SU-DHL-6 (cell line): ENCODE measurements around the gene PDE6C.

Experiments
- H2AFZ ChIP-seq: fragments of 200-600 bp; sonication (generic); 2 replicates; pipeline ENCODE4 v1.6.1; 2014; ENCODE audit warnings: low read depth, mild to moderate bottlenecking, moderate library complexity, mixed read lengths, antibody characterized with exemption, low read length; ENCODE audit not compliant: severe bottlenecking
- H3F3A ChIP-seq: fragments of 200-600 bp; shearing (Covaris generic); 2 replicates; pipeline ENCODE4 v1.6.0; 2016; ENCODE audit warnings: antibody characterized with exemption, mild to moderate bottlenecking; ENCODE audit not compliant: insufficient read depth
- H3K27ac ChIP-seq: fragments of 200-600 bp; sonication (generic); 2 replicates; pipeline ENCODE4 v1.5.1; 2016; ENCODE audit warnings: low read depth, mild to moderate bottlenecking, low read length, moderate library complexity, mixed read lengths
- H3K27me3 ChIP-seq: fragments of 200-600 bp; sonication (generic), shearing (Covaris generic); 2 replicates; pipeline ENCODE4 v1.6.0; 2014; ENCODE audit warnings: mild to moderate bottlenecking, low read length
- H3K36me3 ChIP-seq: fragments of 200-600 bp; sonication (generic); 2 replicates; pipeline ENCODE4 v1.6.1; 2014; ENCODE audit warnings: mild to moderate bottlenecking, low read length, mixed read lengths
- H3K4me2 ChIP-seq: fragments of 300-600, 200-600 bp; shearing (Covaris generic), sonication (generic); 2 replicates; pipeline ENCODE4 v1.6.0; 2014; ENCODE audit warnings: low read length, low read depth, mild to moderate bottlenecking; ENCODE audit not compliant: poor library complexity, severe bottlenecking
- H3K4me3 ChIP-seq: fragments of 200-600 bp; sonication (generic); 2 replicates; pipeline ENCODE4 v1.5.1; 2014; ENCODE audit warnings: antibody characterized with exemption, low read length, mild to moderate bottlenecking, mixed read lengths; ENCODE audit not compliant: insufficient read depth, poor library complexity, severe bottlenecking
- H3K79me2 ChIP-seq: fragments of 200-600 bp; sonication (generic); 2 replicates; pipeline ENCODE4 v1.6.1; 2014; ENCODE audit warnings: mild to moderate bottlenecking, low read length, moderate library complexity; ENCODE audit not compliant: insufficient read depth
- H3K9ac ChIP-seq: fragments of 200-600 bp; sonication (generic); 2 replicates; pipeline ENCODE4 v1.7.0; 2014; ENCODE audit warnings: mild to moderate bottlenecking, low read length
- H3K9me2 ChIP-seq: fragments of 200-600 bp; sonication (generic); replicated peaks from 2 replicates; pipeline ENCODE4 v1.6.1; 2014; ENCODE audit warnings: low read length; ENCODE audit not compliant: insufficient read depth
- H3K9me3 ChIP-seq: fragments of 200-600 bp; sonication (generic); 2 replicates; pipeline ENCODE4 v1.6.1; 2014; ENCODE audit warnings: low read length, mixed read lengths; ENCODE audit not compliant: insufficient read depth
- H4K20me1 ChIP-seq: fragments of 200-600 bp; sonication (generic); 2 replicates; pipeline ENCODE4 v1.6.1; 2014; ENCODE audit warnings: low read depth, mild to moderate bottlenecking, antibody characterized with exemption, low read length, moderate library complexity, mixed read lengths
- CTCF ChIP-seq: fragments of 200-600 bp; sonication (generic); IDR thresholded peaks from one replicate; pipeline ENCODE4 v1.5.1; 2017; ENCODE audit warnings: antibody characterized with exemption, mild to moderate bottlenecking, low read length, moderate library complexity; ENCODE audit not compliant: insufficient read depth, poor library complexity, severe bottlenecking
- EZH2phosphoT487 ChIP-seq: fragments of 200-600 bp; sonication (generic), shearing (Covaris generic); conservative IDR thresholded peaks from 2 replicates; pipeline ENCODE4 v1.6.1; 2018; ENCODE audit warnings: mild to moderate bottlenecking, antibody characterized with exemption, low read length, moderate library complexity, mixed read lengths

PDE6C gene

GRCh38 chr10:93598157-93598556 is 14.2 kb upstream of the PDE6C start:
- no peaks in the 10 kb centered on the region for H3K36me3 ChIP-seq
- no peak overlapping the region for H3K4me3 ChIP-seq
- no peaks in the 10 kb centered on the region for H3K9me2 ChIP-seq
- H3F3A ChIP-seq = no peaks in the 10 kb centered on the region
- H3K9me3 ChIP-seq = no peaks in the 10 kb centered on the region
- H4K20me1 ChIP-seq = no peaks in the 10 kb centered on the region
- no peaks in the 10 kb centered on the region for H3K27me3 ChIP-seq
- no peak overlapping the region for H3K4me2 ChIP-seq
- no peak for TF ChIP-seq CTCF
- TF ChIP-seq EZH2phosphoT487 = no peak
- no peaks in the 10 kb centered on the region for H3K79me2 ChIP-seq
- H3K9ac ChIP-seq = no peak overlapping the region
- H3K27ac ChIP-seq = no peak overlapping the region
- H2AFZ ChIP-seq = no peak overlapping the region

- H3K9me3 ChIP-seq = no peaks in the 10 kb centered on the region
- H3K4me2 ChIP-seq = no peak overlapping the region
- no peak overlapping the region for H2AFZ ChIP-seq
- TF ChIP-seq CTCF (no peak), EZH2phosphoT487 (no peak)
- no peaks in the 10 kb centered on the region for H3K27me3 ChIP-seq
- no peaks in the 10 kb centered on the region for H3F3A ChIP-seq
- no peaks in the 10 kb centered on the region for H4K20me1 ChIP-seq
- H3K36me3 ChIP-seq = no peaks in the 10 kb centered on the region
- no peaks in the 10 kb centered on the region for H3K79me2 ChIP-seq
- no peak overlapping the region for H3K9ac ChIP-seq
- no peaks in the 10 kb centered on the region for H3K9me2 ChIP-seq
- no peak overlapping the region for H3K4me3 ChIP-seq
- no peak overlapping the region for H3K27ac ChIP-seq
Measured at GRCh38 chr10:93599335-93599734, 13.0 kb upstream of the PDE6C start.

GRCh38 chr10:93599778-93600177 is 12.6 kb upstream of the PDE6C start:
- Histone ChIP-seq H3K36me3 (no peaks in the 10 kb centered on the region), H3K27ac (no peak overlapping the region), H2AFZ (no peak overlapping the region), H3K4me2 (no peak overlapping the region), H3F3A (no peaks in the 10 kb centered on the region), H4K20me1 (no peaks in the 10 kb centered on the region), H3K79me2 (no peaks in the 10 kb centered on the region), H3K9me2 (no peaks in the 10 kb centered on the region), H3K27me3 (no peaks in the 10 kb centered on the region), H3K9me3 (no peaks in the 10 kb centered on the region), H3K4me3 (no peak overlapping the region), H3K9ac (no peak overlapping the region)
- TF ChIP-seq EZH2phosphoT487 = no peak
- no peak for TF ChIP-seq CTCF
